ENCODE results near the gene UNC119B. TPM values are rescaled to one million over a fixed set of nuclear protein-coding genes. Genes with fewer than 3 reads are reported as not detected.

UNC119B gene
- polyA plus RNA-seq, 1 of the 3 experiments (the other 2 are of a cell fraction): 23.6 TPM

GRCh38 chr12:120721866-120722265 is 11.6 kb downstream of the UNC119B start:
- peaks cover 41 to 60% of the 10 kb centered on the region in 2 experiments for H3K36me3 ChIP-seq (replicated peaks in 1 of 2; ENCODE audit: control insufficient read depth in 1 of 2, insufficient read depth in 2 of 2, low read length in 1 of 2)
- H3K79me2 ChIP-seq (ENCODE audit: insufficient read depth): no peaks in the 10 kb centered on the region
- no peaks in the 10 kb centered on the region for H3F3A ChIP-seq (replicated peaks; ENCODE audit: insufficient read depth)
- no peaks in the 10 kb centered on the region for H4K20me1 ChIP-seq (ENCODE audit: insufficient read depth)
- H3K4me3 ChIP-seq (ENCODE audit: low read depth in 2 of 2, low read length in 1 of 2): no peak overlapping the region
- H3K27me3 ChIP-seq (ENCODE audit: insufficient read depth): no peaks in the 10 kb centered on the region
- no peak overlapping the region for H2AFZ ChIP-seq (ENCODE audit: low read depth)
- no peaks in the 10 kb centered on the region for H3K9me2 ChIP-seq
- ChIA-PET CTCF (interaction anchor here (0.8 to 3.3 kb wide), 4 partner anchors 10 to 250 kb away, joined by 5 to 36 read pairs (median 8); no protein-coding TSS in a partner anchor), POLR2A (interaction anchor here (2.2 kb wide), 1 partner anchor 11 kb away, joined by 8 read pairs; no protein-coding TSS in a partner anchor)
- no peak overlapping the region for H3K4me2 ChIP-seq
- no peak overlapping the region for H3K9ac ChIP-seq
- H3K9me3 ChIP-seq: no peaks in the 10 kb centered on the region
- peak overlapping the region in 1 of 2 experiments; percentile 73; a peak in 2 of 4 replicates for H3K27ac ChIP-seq (ENCODE audit: low read depth in 2 of 2, low read length in 1 of 2)
- TF ChIP-seq CHD2 (IDR thresholded peaks at IDR 0.05; ENCODE audit: low read length, partially characterized antibody) (peak; percentile 63), EP300 (IDR thresholded peaks at IDR 0.05; ENCODE audit: borderline replicate concordance in 1 of 2, low read depth in 1 of 2, low read length in 1 of 2) (peak in 1 of 2 experiments; percentile 65; a peak in 1 of 4 replicates), GATA2 (CRISPR knock-in tag; IDR thresholded peaks at IDR 0.05) (peak; percentile 84), FOXJ3 (CRISPR knock-in tag; IDR thresholded peaks at IDR 0.05) (peak; percentile 77; the same call in 1 of the 2 replicates), RFX5 (IDR thresholded peaks at IDR 0.05; ENCODE audit: low read length) (no peak), MXI1 (IDR thresholded peaks at IDR 0.05; ENCODE audit: low read depth, low read length) (peak; percentile 66), REST (IDR thresholded peaks at IDR 0.05; ENCODE audit: low read depth, low read length) (no peak), RCOR1 (IDR thresholded peaks at IDR 0.05; ENCODE audit: low read length) (peak; percentile 74), TEAD4 (IDR thresholded peaks at IDR 0.05; ENCODE audit: borderline replicate concordance, insufficient read depth) (no peak)
- peaks cover 5 to 38% of the 10 kb centered on the region in 2 experiments; a peak in 3 of 4 replicates for H3K4me1 ChIP-seq (ENCODE audit: control insufficient read depth in 1 of 2, insufficient read depth in 2 of 2, low read depth in 1 of 2, low read length in 1 of 2)
- WGBS (ENCODE audit: low lambda C conversion rate): 92% methylated on average over 3 of the region's 3 CpGs
- DNase-seq: peak; percentile 66

DNA sequence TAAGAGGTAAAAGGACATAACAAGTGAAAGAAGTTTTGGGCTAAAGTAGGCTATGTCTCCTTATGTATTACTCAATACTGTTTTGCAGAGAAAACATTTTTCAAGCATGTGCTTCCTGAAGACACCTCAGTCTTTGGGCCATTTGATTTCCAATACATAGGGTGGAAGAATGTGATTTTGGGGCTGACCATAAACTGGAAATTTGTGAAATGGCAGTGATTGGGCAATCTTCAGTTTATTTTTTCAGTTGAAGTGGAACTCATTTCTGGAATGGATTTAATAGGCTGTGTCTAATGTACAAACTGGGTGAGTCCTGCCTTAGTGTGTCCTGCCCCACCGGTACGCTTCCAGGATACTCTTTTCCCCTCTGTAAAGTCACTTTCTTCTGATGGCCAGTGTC is 12.5 kb downstream of the UNC119B start:
- no peaks in the 10 kb centered on the region for H3F3A ChIP-seq (replicated peaks; ENCODE audit: insufficient read depth)
- H3K27me3 ChIP-seq (ENCODE audit: insufficient read depth): no peaks in the 10 kb centered on the region
- WGBS (ENCODE audit: low lambda C conversion rate): 91% methylated on average over 2 of the region's 2 CpGs
- no peak overlapping the region for H3K9ac ChIP-seq
- H3K79me2 ChIP-seq (ENCODE audit: insufficient read depth): no peaks in the 10 kb centered on the region
- H2AFZ ChIP-seq (ENCODE audit: low read depth): no peak overlapping the region
- TF ChIP-seq MAX (IDR thresholded peaks at IDR 0.05; ENCODE audit: low read depth) (no peak), ELF1 (IDR thresholded peaks at IDR 0.05) (no peak), TAF1 (IDR thresholded peaks at IDR 0.05; ENCODE audit: borderline replicate concordance, low read depth, low read length) (no peak), JUND (IDR thresholded peaks at IDR 0.05) (no peak), FOSL2 (IDR thresholded peaks at IDR 0.05; ENCODE audit: borderline replicate concordance, low read depth) (no peak), GABPA (IDR thresholded peaks at IDR 0.05; ENCODE audit: low read depth) (no peak), TCF12 (IDR thresholded peaks at IDR 0.05) (no peak), MEF2A (IDR thresholded peaks at IDR 0.05; ENCODE audit: borderline replicate concordance, low read depth) (no peak), USF2 (IDR thresholded peaks at IDR 0.05; ENCODE audit: borderline replicate concordance, low read depth, low read length) (no peak)
- TF ChIP-seq, protein P1, sequence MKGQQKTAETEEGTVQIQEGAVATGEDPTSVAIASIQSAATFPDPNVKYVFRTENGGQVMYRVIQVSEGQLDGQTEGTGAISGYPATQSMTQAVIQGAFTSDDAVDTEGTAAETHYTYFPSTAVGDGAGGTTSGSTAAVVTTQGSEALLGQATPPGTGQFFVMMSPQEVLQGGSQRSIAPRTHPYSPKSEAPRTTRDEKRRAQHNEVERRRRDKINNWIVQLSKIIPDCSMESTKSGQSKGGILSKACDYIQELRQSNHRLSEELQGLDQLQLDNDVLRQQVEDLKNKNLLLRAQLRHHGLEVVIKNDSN (IDR thresholded peaks at IDR 0.05; ENCODE audit: borderline replicate concordance, low read depth): no peak
- TF ChIP-seq, protein P2, sequence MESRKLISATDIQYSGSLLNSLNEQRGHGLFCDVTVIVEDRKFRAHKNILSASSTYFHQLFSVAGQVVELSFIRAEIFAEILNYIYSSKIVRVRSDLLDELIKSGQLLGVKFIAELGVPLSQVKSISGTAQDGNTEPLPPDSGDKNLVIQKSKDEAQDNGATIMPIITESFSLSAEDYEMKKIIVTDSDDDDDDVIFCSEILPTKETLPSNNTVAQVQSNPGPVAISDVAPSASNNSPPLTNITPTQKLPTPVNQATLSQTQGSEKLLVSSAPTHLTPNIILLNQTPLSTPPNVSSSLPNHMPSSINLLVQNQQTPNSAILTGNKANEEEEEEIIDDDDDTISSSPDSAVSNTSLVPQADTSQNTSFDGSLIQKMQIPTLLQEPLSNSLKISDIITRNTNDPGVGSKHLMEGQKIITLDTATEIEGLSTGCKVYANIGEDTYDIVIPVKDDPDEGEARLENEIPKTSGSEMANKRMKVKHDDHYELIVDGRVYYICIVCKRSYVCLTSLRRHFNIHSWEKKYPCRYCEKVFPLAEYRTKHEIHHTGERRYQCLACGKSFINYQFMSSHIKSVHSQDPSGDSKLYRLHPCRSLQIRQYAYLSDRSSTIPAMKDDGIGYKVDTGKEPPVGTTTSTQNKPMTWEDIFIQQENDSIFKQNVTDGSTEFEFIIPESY (IDR thresholded peaks at IDR 0.05; ENCODE audit: borderline replicate concordance, low read depth): no peak
- H3K4me3 ChIP-seq (ENCODE audit: low read depth in 2 of 2, low read length in 1 of 2): no peak overlapping the region
- H3K36me3 ChIP-seq (replicated peaks in 1 of 2; ENCODE audit: control insufficient read depth in 1 of 2, insufficient read depth in 2 of 2, low read length in 1 of 2): peaks cover 38 to 57% of the 10 kb centered on the region in 2 experiments
- no peaks in the 10 kb centered on the region for H4K20me1 ChIP-seq (ENCODE audit: insufficient read depth)
- H3K9me2 ChIP-seq: no peaks in the 10 kb centered on the region
- no peak for DNase-seq
- H3K27ac ChIP-seq (ENCODE audit: low read depth in 2 of 2, low read length in 1 of 2): peak overlapping the region in 1 of 2 experiments; percentile 73; a peak in 2 of 4 replicates
- peaks cover 5 to 38% of the 10 kb centered on the region in 2 experiments; a peak in 3 of 4 replicates for H3K4me1 ChIP-seq (ENCODE audit: control insufficient read depth in 1 of 2, insufficient read depth in 2 of 2, low read depth in 1 of 2, low read length in 1 of 2)
- ChIA-PET CTCF (interaction anchor here (1.3 to 3.0 kb wide), 2 partner anchors 11 to 249 kb away, joined by 6 to 11 read pairs; no protein-coding TSS in a partner anchor), POLR2A (interaction anchor here (2.2 kb wide), 1 partner anchor 12 kb away, joined by 8 read pairs; no protein-coding TSS in a partner anchor)
- H3K4me2 ChIP-seq: no peak overlapping the region
- H3K9me3 ChIP-seq: no peaks in the 10 kb centered on the region
